ENCODE measurements around the gene NAV3.

The NAV3 gene

GRCh38 chr12:77845831-77846230, 15.1 kb downstream of the NAV3 start:
- DNase-seq: no peak

- DNase-seq: no peak
These were observed 16.4 kb downstream of the NAV3 start for GRCh38 chr12:77847060-77847541.

- no peak for DNase-seq
These were observed 17.2 kb downstream of the NAV3 start for GRCh38 chr12:77847680-77848431.

GRCh38 chr12:77850129-77850528, 19.4 kb downstream of the NAV3 start:
- no peak for DNase-seq

GRCh38 chr12:77850698-77851097, 20.0 kb downstream of the NAV3 start:
- no peak for DNase-seq

- DNase-seq: no peak
These were observed 24.9 kb downstream of the NAV3 start for GRCh38 chr12:77855548-77855947.

- DNase-seq: no peak
These were observed 30.6 kb downstream of the NAV3 start for GRCh38 chr12:77861317-77861716.

- no peak for DNase-seq
These were observed 34.5 kb downstream of the NAV3 start for GRCh38 chr12:77865178-77865577.

- DNase-seq: no peak
These were observed 48.2 kb downstream of the NAV3 start for GRCh38 chr12:77878901-77879300.

GRCh38 chr12:77882709-77883108, 52.0 kb downstream of the NAV3 start:
- no peak for DNase-seq

GRCh38 chr12:77888611-77889010, 57.9 kb downstream of the NAV3 start:
- DNase-seq: no peak

- no peak for DNase-seq
These were observed 60.9 kb downstream of the NAV3 start for GRCh38 chr12:77891518-77892147.

GRCh38 chr12:77893918-77894317, 63.2 kb downstream of the NAV3 start:
- no peak for DNase-seq

- DNase-seq: no peak
These were observed 63.9 kb downstream of the NAV3 start for GRCh38 chr12:77894556-77894955.

GRCh38 chr12:77895699-77896098, 65.0 kb downstream of the NAV3 start:
- DNase-seq: no peak

- no peak for DNase-seq
These were observed 77.2 kb downstream of the NAV3 start for GRCh38 chr12:77907936-77908335.

GRCh38 chr12:77914081-77914488, 83.4 kb downstream of the NAV3 start:
- peak; percentile 57 for DNase-seq

- DNase-seq: no peak
These were observed 84.4 kb downstream of the NAV3 start for GRCh38 chr12:77915071-77915600.

GRCh38 chr12:77916276-77916675, 85.6 kb downstream of the NAV3 start:
- no peak for DNase-seq

GRCh38 chr12:77918046-77918445, 87.4 kb downstream of the NAV3 start:
- no peak for DNase-seq

- DNase-seq: no peak
These were observed 88.8 kb downstream of the NAV3 start for GRCh38 chr12:77919450-77919849.

- no peak for DNase-seq
These were observed 93.2 kb downstream of the NAV3 start for GRCh38 chr12:77923882-77924281.

- no peak for DNase-seq
These were observed 94.0 kb downstream of the NAV3 start for GRCh38 chr12:77924703-77925102.

GRCh38 chr12:77925536-77926108, 94.9 kb downstream of the NAV3 start:
- peak; percentile 87 for DNase-seq

Data from NCI-H187 treated with DMSO at 0.1 percent for 48 hours (cell line).